ENCODE data around the gene DNAJB6. TPM values are rescaled to one million over a fixed set of nuclear protein-coding genes. Genes with fewer than 3 reads are reported as not detected.

Gene DNAJB6
- total RNA-seq, 2 experiments from 2014 or later: 56.4 to 65.9 TPM

DNA sequence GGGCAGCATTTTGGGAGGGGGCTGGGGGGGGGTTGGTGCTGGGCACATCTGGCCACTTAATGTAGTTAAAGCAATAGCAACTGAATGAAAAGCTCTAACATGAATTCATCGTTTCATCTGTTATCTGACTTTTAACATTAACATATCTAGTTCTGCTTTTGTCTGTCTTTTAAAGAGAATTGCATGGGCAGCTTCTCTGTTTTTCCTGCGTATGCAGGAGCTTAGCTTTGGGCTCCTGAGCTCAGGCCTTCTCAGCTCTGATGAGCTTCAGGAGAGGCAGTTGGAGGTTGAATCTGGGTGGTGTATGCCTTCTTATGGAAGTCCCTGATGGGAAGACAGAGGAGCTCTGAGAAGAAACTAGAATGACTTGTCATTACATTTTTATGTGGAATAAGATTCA is 58.4 kb downstream of the DNAJB6 start:
- Histone ChIP-seq H4K20me1 (ENCODE audit: insufficient read depth, low read length) (no peaks in the 10 kb centered on the region), H3K27ac (ENCODE audit: low read depth, low read length, poor library complexity, severe bottlenecking) (no peak overlapping the region), H3K4me3 (ENCODE audit: low read depth, low read length, poor library complexity, severe bottlenecking) (no peak overlapping the region), H3K9me3 (ENCODE audit: low read length) (no peaks in the 10 kb centered on the region), H3K4me1 (ENCODE audit: insufficient read depth, low read length, poor library complexity, severe bottlenecking) (no peaks in the 10 kb centered on the region), H3K9me2 (ENCODE audit: insufficient read depth, low read length) (no peaks in the 10 kb centered on the region), H3K36me3 (ENCODE audit: insufficient read depth, low read length) (peaks cover 69% of the 10 kb centered on the region), H3K4me2 (ENCODE audit: low read length) (no peak overlapping the region), H2AFZ (ENCODE audit: low read length) (no peak overlapping the region), H3K79me2 (ENCODE audit: insufficient read depth, low read depth, low read length) (no peaks in the 10 kb centered on the region)
- intact Hi-C loops (cut with micrococcal nuclease; ENCODE audit: unreplicated experiment): no loop called here
- CTCF ChIA-PET (ENCODE audit: unreplicated experiment): no interaction called here
- no TSS peak for BruUV-seq (replicated peaks)
- TF ChIP-seq, protein P1, sequence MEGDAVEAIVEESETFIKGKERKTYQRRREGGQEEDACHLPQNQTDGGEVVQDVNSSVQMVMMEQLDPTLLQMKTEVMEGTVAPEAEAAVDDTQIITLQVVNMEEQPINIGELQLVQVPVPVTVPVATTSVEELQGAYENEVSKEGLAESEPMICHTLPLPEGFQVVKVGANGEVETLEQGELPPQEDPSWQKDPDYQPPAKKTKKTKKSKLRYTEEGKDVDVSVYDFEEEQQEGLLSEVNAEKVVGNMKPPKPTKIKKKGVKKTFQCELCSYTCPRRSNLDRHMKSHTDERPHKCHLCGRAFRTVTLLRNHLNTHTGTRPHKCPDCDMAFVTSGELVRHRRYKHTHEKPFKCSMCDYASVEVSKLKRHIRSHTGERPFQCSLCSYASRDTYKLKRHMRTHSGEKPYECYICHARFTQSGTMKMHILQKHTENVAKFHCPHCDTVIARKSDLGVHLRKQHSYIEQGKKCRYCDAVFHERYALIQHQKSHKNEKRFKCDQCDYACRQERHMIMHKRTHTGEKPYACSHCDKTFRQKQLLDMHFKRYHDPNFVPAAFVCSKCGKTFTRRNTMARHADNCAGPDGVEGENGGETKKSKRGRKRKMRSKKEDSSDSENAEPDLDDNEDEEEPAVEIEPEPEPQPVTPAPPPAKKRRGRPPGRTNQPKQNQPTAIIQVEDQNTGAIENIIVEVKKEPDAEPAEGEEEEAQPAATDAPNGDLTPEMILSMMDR (conservative IDR thresholded peaks at IDR 0.05; ENCODE audit: low read length): no peak
- no peak for TF ChIP-seq EZH2phosphoT487 (IDR thresholded peaks at IDR 0.05; ENCODE audit: borderline replicate concordance, low read depth, low read length)
- POLR2A ChIA-PET: interaction anchor here (0.7 to 0.8 kb wide), 3 partner anchors 126 to 935 kb away, joined by 3 to 6 read pairs (median 4); no protein-coding TSS in a partner anchor
- DNase-seq (ENCODE audit: low spot score): no peak

DNA sequence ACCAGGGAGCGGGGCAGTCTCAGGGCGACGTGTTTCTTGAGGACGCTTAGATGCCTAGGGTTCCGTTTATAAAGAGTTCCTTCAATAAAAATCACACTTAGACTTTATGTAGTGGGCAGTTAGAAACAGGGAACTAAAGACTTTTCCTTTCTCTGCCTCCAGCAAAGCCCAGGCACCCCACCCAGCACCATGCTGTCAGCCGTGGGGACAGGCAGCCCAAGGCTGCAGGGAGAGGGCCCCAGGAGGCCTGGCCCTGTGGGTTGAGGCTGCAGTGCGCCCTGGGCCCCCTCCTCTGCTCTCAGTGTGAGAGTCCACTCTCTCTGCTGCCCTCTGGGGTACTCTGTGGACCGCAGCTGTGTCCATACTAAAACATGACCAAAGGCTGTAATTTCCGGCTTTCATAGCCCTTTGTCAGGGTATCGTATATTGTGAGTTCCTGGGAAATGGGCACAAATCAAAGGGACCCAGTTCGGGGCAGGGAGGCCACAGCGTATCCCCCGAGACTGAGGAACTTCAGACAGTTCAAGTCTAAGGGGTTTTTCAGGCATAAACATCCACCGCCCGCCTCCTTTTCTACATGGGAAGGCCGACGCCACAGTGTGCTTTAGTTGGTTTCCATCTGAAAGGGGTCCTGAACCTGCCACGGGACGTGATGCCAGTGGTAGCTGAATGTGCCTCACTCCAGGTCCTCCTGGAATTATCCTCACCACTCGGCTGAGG is 59.7 kb downstream of the DNAJB6 start:
- no peaks in the 10 kb centered on the region for H3K9me2 ChIP-seq (ENCODE audit: insufficient read depth, low read length)
- no peaks in the 10 kb centered on the region for H3K4me1 ChIP-seq (ENCODE audit: insufficient read depth, low read length, poor library complexity, severe bottlenecking)
- no peaks in the 10 kb centered on the region for H3K9me3 ChIP-seq (ENCODE audit: low read length)
- H3K36me3 ChIP-seq (ENCODE audit: insufficient read depth, low read length): peaks cover 68% of the 10 kb centered on the region
- TF ChIP-seq, protein P1 (conservative IDR thresholded peaks at IDR 0.05; ENCODE audit: low read length): no peak
- TF ChIP-seq EZH2phosphoT487 (IDR thresholded peaks at IDR 0.05; ENCODE audit: borderline replicate concordance, low read depth, low read length): no peak
- intact Hi-C loops (cut with micrococcal nuclease; ENCODE audit: unreplicated experiment): no loop called here
- H3K79me2 ChIP-seq (ENCODE audit: insufficient read depth, low read depth, low read length): no peaks in the 10 kb centered on the region
- CTCF ChIA-PET (ENCODE audit: unreplicated experiment): no interaction called here
- H4K20me1 ChIP-seq (ENCODE audit: insufficient read depth, low read length): no peaks in the 10 kb centered on the region
- no peak for DNase-seq (ENCODE audit: low spot score)
- POLR2A ChIA-PET: no interaction called here
- H3K4me3 ChIP-seq (ENCODE audit: low read depth, low read length, poor library complexity, severe bottlenecking): no peak overlapping the region
- BruUV-seq (replicated peaks): no TSS peak
- H3K4me2 ChIP-seq (ENCODE audit: low read length): no peak overlapping the region
- no peak overlapping the region for H2AFZ ChIP-seq (ENCODE audit: low read length)
- no peak overlapping the region for H3K27ac ChIP-seq (ENCODE audit: low read depth, low read length, poor library complexity, severe bottlenecking)

DNA sequence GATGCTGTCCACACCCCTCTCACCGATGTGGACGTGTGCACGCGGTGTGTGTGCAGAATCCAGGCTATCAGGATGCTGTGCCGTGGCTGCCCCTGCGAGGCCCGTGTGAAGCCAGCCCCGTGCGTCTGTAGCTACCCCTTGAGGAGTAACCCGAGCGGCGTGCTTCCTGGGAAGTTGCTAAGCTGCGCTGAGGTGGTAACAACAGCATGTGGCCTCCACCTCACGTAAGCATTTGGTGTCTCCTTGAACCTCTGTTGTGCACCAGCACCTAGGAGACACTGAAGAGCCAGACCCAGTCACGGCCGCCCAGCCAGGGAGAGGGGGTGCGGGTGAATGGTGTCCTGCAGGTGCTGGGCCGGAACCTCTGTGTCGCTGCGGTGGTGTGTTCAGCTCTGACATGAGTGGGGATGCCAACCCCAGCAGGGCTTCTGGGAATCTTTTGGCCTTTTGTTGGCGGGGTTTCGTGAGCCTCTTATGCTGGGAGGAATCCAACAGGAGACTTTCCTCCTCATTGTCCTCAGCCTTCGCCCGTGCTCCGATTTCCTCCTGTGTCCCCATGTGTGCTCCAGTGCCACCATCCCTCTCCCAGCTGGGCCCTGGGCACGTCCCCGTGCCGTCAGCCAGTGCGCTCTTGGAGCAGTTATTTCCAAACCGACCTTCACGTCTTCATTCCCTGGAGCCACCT is 60.4 kb downstream of the DNAJB6 start:
- ChIA-PET POLR2A (no interaction called here), CTCF (ENCODE audit: unreplicated experiment) (interaction anchor here (1.0 kb wide), 1 partner anchor 10 kb away, joined by 6 read pairs; no protein-coding TSS in a partner anchor)
- H3K36me3 ChIP-seq (ENCODE audit: insufficient read depth, low read length): peaks cover 67% of the 10 kb centered on the region
- TF ChIP-seq, protein P1 (conservative IDR thresholded peaks at IDR 0.05; ENCODE audit: low read length): no peak
- TF ChIP-seq EZH2phosphoT487 (IDR thresholded peaks at IDR 0.05; ENCODE audit: borderline replicate concordance, low read depth, low read length): no peak
- H3K9me3 ChIP-seq (ENCODE audit: low read length): no peaks in the 10 kb centered on the region
- intact Hi-C loops (cut with micrococcal nuclease; ENCODE audit: unreplicated experiment): no loop called here
- no peaks in the 10 kb centered on the region for H3K9me2 ChIP-seq (ENCODE audit: insufficient read depth, low read length)
- H4K20me1 ChIP-seq (ENCODE audit: insufficient read depth, low read length): no peaks in the 10 kb centered on the region
- H3K4me2 ChIP-seq (ENCODE audit: low read length): no peak overlapping the region
- H2AFZ ChIP-seq (ENCODE audit: low read length): no peak overlapping the region
- no peak for DNase-seq (ENCODE audit: low spot score)
- H3K79me2 ChIP-seq (ENCODE audit: insufficient read depth, low read depth, low read length): no peaks in the 10 kb centered on the region
- H3K27ac ChIP-seq (ENCODE audit: low read depth, low read length, poor library complexity, severe bottlenecking): no peak overlapping the region
- no peak overlapping the region for H3K4me3 ChIP-seq (ENCODE audit: low read depth, low read length, poor library complexity, severe bottlenecking)
- H3K4me1 ChIP-seq (ENCODE audit: insufficient read depth, low read length, poor library complexity, severe bottlenecking): no peaks in the 10 kb centered on the region
- BruUV-seq (replicated peaks): no TSS peak
